Adipocyte (in vitro differentiated cells): Measurements from ENCODE around the gene AXIN2.

Source experiments
- DNase-seq: peaks from one replicate; pipeline ENCODE4 v3.0.0-alpha.2; 2015; ENCODE audit warnings: low read depth
- H3K27me3 ChIP-seq: replicated peaks from 2 replicates; pipeline ENCODE4 v1.7.0; 2013; ENCODE audit warnings: mild to moderate bottlenecking, low read length, moderate library complexity; ENCODE audit not compliant: control insufficient read depth, insufficient read depth
- H3K36me3 ChIP-seq: 2 replicates; pipeline ENCODE4 v1.7.0; 2013; ENCODE audit warnings: low read length, mild to moderate bottlenecking, moderate library complexity; ENCODE audit not compliant: control insufficient read depth, insufficient read depth, severe bottlenecking
- H3K4me1 ChIP-seq: 2 replicates; pipeline ENCODE4 v1.7.0; 2013; ENCODE audit warnings: mild to moderate bottlenecking, low read length, moderate library complexity; ENCODE audit not compliant: control insufficient read depth, insufficient read depth
- H3K4me3 ChIP-seq: 2 replicates; pipeline ENCODE4 v1.7.0; 2013; ENCODE audit warnings: mild to moderate bottlenecking, low read length, moderate library complexity
- H3K9ac ChIP-seq: 2 replicates; pipeline ENCODE4 v1.7.0; 2013; ENCODE audit warnings: mild to moderate bottlenecking, low read length, moderate library complexity
- H3K9me3 ChIP-seq: 2 replicates; pipeline ENCODE4 v1.7.0; 2013; ENCODE audit warnings: mild to moderate bottlenecking, low read length, moderate library complexity; ENCODE audit not compliant: control insufficient read depth

AXIN2 gene

GRCh38 chr17:65558683-65559460 is 2.6 kb downstream of the AXIN2 start:
- Histone ChIP-seq H3K4me3 (peak overlapping the region; percentile 94), H3K36me3 (peaks cover 10% of the 10 kb centered on the region), H3K27me3 (no peaks in the 10 kb centered on the region), H3K9me3 (no peaks in the 10 kb centered on the region), H3K9ac (peak overlapping the region; percentile 96), H3K4me1 (peaks cover 18% of the 10 kb centered on the region)
- peak; percentile 36 for DNase-seq

GRCh38 chr17:65558311-65558682 is 3.2 kb downstream of the AXIN2 start:
- Histone ChIP-seq H3K4me1 (peaks cover 18% of the 10 kb centered on the region), H3K27me3 (no peaks in the 10 kb centered on the region), H3K9ac (no peak overlapping the region), H3K36me3 (peaks cover 10% of the 10 kb centered on the region), H3K9me3 (no peaks in the 10 kb centered on the region), H3K4me3 (peak overlapping the region; percentile 94)
- DNase-seq, result no peak

GRCh38 chr17:65557349-65558310 is 3.8 kb downstream of the AXIN2 start:
- Histone ChIP-seq H3K9ac (peak overlapping the region; percentile 39), H3K4me1 (peaks cover 19% of the 10 kb centered on the region), H3K4me3 (peak overlapping the region; percentile 94), H3K36me3 (peaks cover 10% of the 10 kb centered on the region), H3K9me3 (no peaks in the 10 kb centered on the region), H3K27me3 (no peaks in the 10 kb centered on the region)
- DNase-seq, result peak; percentile 26

GRCh38 chr17:65556910-65557348 is 4.5 kb downstream of the AXIN2 start:
- no peak for DNase-seq
- peak overlapping the region; percentile 39 for H3K9ac ChIP-seq
- H3K36me3 ChIP-seq, result peaks cover 10% of the 10 kb centered on the region
- H3K27me3 ChIP-seq, result no peaks in the 10 kb centered on the region
- H3K4me3 ChIP-seq, result peak overlapping the region; percentile 94
- H3K9me3 ChIP-seq, result no peaks in the 10 kb centered on the region
- H3K4me1 ChIP-seq, result peaks cover 26% of the 10 kb centered on the region

- Histone ChIP-seq H3K9ac (peak overlapping the region; percentile 39), H3K36me3 (peaks cover 10% of the 10 kb centered on the region), H3K4me3 (peak overlapping the region; percentile 94), H3K4me1 (peaks cover 32% of the 10 kb centered on the region), H3K27me3 (no peaks in the 10 kb centered on the region), H3K9me3 (no peaks in the 10 kb centered on the region)
- peak; percentile 78 for DNase-seq
These were observed 5.2 kb downstream of the AXIN2 start for GRCh38 chr17:65556014-65556909.

- Histone ChIP-seq H3K4me1 (peaks cover 36% of the 10 kb centered on the region), H3K9ac (no peak overlapping the region), H3K27me3 (no peaks in the 10 kb centered on the region), H3K9me3 (no peaks in the 10 kb centered on the region), H3K36me3 (peaks cover 10% of the 10 kb centered on the region), H3K4me3 (peak overlapping the region; percentile 58)
- no peak for DNase-seq
These were observed 6.8 kb downstream of the AXIN2 start for GRCh38 chr17:65554553-65555223.

- peak; percentile 77 for DNase-seq
- peaks cover 17% of the 10 kb centered on the region for H3K36me3 ChIP-seq
- peaks cover 36% of the 10 kb centered on the region for H3K4me1 ChIP-seq
- no peak overlapping the region for H3K9ac ChIP-seq
- peak overlapping the region; percentile 58 for H3K4me3 ChIP-seq
- no peaks in the 10 kb centered on the region for H3K27me3 ChIP-seq
- no peaks in the 10 kb centered on the region for H3K9me3 ChIP-seq
These were observed 7.5 kb downstream of the AXIN2 start for GRCh38 chr17:65553646-65554552.

- H3K27me3 ChIP-seq, result no peaks in the 10 kb centered on the region
- H3K4me1 ChIP-seq, result peaks cover 36% of the 10 kb centered on the region
- peaks cover 20% of the 10 kb centered on the region for H3K36me3 ChIP-seq
- peak; percentile 84 for DNase-seq
- no peak overlapping the region for H3K9ac ChIP-seq
- H3K4me3 ChIP-seq, result peak overlapping the region; percentile 58
- no peaks in the 10 kb centered on the region for H3K9me3 ChIP-seq
These were observed 8.3 kb downstream of the AXIN2 start for GRCh38 chr17:65553009-65553645.

GRCh38 chr17:65552214-65552613 is 9.2 kb downstream of the AXIN2 start:
- H3K9ac ChIP-seq, result no peak overlapping the region
- no peak for DNase-seq
- H3K27me3 ChIP-seq, result no peaks in the 10 kb centered on the region
- H3K9me3 ChIP-seq, result no peaks in the 10 kb centered on the region
- peaks cover 29% of the 10 kb centered on the region for H3K4me1 ChIP-seq
- peaks cover 17% of the 10 kb centered on the region for H3K36me3 ChIP-seq
- no peak overlapping the region for H3K4me3 ChIP-seq
